GM11168 (cell line): ENCODE measurements around the gene SLC37A3.
"Not testable (repeated sequence)": the region's sequence is repeated elsewhere in the genome, so short reads cannot be mapped to it uniquely, and the experiment has no call there.

Experiments used
- in situ Hi-C: fragments of 300-500 bp; cut with MboI; formaldehyde crosslinking; loops from one replicate; pipeline ENCODE4 v1.12.0; 2022; ENCODE audit warnings: low sequenced_read_pairs; ENCODE audit not compliant: unreplicated experiment

Gene SLC37A3

DNA sequence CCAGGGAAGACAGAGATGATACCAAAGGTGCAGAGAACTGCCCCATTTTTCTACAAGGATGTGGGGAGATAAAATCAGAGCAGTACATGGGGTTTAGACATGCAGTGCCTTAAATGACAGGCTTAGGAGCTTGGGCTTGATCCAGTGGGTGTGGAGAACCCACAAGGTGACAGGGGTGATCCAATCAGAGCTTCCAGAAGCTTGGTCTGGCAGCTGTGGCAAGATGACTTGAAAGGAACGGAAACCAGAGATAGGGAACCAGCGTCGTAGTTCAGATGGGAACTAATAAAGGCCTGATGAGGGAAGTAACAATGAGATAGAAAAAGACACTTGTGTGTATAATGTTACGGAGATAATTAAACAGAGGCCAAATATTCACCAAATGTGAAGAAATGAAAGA is 80.7 kb downstream of the SLC37A3 start:
- in situ Hi-C loops, result no loop called here

DNA sequence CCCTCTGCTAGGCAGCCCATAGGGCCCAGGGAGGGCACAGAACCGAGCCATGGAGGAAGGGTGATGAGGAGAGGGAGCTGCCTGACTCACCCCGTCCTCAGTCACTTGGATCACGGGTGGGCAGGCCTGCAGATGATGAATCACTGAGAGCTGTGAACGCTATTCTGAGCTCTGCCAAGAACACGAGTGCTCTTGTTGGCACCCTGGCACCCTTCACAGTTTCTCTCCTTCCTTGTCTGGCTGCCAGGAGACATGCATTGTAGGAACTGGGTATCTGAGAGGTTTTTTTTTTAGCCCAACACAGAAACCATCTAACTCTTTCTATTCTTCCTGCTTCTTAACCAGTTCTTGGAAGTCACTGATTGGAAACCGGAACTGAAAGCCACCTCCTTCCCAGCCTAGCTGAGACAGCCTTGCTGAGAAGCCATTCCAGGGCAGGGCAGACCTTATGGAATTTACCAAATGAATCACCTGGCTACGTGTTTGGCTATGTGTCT is 82.1 kb downstream of the SLC37A3 start:
- in situ Hi-C loops, result no loop called here

DNA sequence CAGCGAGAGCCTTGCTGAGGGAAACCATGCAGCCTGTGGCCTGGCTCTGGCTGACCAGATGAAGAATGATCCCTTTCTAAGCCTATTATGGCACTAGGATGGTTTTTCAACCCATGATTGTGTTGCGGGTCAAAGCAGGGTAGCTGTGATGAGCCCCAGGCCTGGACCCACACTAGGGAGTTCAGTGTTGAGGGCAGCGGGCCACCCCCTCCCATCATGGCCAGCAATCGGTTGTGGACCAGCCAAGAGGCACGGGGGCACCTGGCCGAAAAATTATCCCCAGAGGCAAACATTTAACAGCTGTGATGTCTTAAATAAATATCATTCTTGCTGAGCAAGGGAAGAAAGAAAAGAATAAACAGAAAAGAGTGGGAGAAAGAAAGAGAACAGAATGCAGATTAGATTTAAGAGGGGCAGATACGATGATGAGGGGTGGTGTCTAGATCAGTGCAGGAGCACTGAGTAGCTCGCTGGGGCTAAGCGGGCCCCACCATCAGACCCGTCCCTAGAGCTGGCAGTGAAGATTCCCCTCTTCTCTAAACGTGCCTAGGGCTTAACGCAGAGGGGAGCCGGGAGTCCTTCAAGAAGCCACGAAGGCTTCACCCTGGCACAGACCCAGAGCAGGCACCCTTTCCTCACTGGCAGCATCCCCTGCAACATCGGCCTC is 82.7 kb downstream of the SLC37A3 start:
- in situ Hi-C loops, result no loop called here

DNA sequence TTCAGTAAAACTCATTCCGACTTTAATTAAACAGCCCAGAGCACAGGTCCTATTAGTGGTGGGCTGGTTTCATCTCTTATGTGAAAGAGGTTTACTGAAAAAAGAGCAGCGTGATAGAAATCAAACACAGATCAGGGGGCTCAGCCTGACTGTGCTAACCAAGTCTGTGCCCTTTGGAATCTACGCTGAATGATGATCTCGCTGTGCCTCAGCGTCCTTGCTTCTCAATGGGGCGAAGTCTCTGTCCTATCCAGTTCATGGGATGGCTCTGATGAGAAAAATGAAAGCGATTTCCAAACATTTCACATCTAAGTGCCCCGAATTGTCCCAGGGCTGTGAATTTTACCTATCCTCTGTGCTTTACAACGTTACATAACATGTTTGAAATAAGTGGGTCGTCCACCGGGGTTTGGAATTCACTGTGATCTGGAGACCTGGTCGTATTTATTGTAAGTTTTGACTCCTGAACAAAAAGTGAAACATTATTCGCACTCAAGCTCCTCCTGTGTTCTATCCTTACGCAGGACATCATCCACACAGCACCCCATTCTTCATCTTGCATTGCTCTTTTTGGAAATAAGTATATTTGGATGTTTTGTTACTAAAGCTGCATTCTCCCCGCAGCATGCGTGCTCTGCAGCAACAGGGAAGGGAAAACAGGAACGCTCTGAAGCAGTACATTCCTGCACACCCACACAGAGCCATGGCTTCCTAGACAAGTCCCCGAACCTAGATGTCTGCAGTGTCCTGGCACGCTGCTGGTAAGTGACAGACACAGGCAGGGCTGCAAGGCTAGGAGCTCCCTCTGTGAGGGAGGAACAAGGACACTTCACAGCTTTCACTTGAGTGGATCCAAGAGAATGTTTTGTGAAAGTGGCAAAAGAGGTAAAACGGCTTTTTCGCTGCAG is 83.5 kb downstream of the SLC37A3 start:
- in situ Hi-C loops, result no loop called here

DNA sequence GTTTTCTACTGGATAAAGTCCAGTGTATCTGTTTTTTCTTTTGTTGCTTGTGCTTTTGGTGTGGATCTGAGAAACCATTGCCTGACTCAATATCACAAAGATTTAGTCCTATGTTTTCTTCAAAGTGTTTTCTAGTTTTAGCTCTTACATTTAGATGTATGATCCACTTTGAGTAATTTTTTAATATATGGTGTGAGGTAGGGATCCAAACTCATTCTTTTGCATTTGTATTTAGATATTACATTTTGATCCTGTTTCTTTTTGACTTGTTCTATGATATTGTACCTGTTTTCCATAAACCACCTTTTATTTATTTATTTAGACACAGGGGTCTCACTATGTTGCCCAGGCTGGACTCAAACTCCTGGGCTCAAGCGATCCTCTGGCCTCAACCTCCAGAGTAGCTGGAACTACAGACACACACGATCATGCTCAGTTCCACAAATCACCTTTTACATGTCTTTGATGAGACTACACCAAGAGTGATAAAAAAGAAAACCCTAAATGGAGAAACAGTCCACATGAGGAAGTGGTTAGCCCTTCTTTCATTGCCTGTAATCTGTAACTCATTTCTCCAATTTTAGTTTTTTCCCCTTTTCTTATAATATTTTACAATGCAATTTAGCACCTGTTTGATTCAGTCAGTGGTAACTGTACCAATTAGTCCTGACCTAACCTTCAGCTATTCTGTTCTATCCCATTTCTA is 86.0 kb downstream of the SLC37A3 start:
- in situ Hi-C loops, result no loop called here

DNA sequence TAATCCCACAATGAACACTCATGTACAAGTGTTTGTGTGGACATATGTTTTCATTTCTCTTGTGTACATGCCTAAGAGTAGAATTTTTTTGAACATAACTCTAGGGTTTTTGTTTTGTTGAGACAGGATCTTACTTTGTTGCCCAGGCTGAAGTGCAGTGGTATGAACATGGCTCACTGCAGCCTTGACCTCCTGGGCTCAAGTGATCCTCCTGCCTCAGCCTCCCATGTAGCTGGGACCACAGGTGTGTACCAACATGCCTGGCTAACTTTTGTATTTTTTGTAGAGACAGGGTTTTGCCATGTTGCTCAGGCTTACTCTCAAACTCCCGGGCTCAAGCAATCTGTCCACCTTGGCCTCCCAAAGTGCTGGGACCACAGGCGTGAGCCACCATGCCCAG is 87.2 kb downstream of the SLC37A3 start:
- in situ Hi-C loops, result not testable (repeated sequence)

DNA sequence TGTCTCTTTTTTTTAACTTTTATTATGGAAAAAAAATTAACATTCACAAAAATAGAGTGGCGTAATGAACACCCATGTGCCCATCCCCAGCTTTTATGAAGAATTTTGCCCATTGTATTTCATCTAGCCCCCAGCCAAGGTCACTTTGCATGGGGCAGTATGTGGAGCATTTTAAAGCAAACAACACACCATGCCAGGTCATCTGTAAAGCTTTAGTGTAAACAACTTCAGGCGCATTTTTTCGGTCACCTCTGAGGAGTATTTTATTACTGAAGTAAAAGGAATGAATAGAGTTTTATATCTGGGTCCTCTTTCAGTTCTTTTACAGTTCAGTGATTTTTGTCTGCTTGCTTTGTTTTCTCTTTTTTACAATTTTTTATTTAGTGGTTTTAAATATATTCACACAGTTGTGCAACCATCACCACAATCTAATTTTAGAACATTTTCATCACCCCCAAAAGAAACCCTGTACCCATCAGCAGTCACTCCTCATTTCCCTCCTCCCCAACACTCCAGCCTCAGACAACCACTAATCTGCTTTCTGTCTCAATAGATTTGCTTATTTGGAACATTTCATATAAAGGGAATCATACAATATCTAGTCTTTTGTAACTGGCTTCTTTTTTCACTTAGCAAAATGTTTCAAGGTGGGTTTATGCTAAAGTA is 87.9 kb downstream of the SLC37A3 start:
- in situ Hi-C loops, result no loop called here

DNA sequence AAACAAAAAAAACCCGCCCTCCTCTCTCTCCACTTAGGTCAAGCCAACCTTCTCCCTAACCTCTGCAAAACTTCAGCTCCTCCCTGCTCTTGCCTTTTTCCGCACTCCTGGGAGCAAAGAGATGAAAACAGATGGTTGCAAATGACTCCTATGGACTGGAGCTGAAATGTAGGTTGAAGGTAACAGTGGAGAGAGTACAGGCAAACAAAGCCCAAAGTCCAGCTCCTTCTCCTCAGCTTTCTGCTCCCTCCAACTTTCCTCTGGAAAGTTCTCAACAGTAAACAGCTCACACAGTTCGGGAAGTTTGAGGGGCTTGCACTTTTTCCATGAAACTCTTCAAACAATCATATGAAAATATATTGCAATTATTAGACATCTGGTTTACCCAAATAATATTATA is 90.3 kb downstream of the SLC37A3 start:
- in situ Hi-C loops, result no loop called here

DNA sequence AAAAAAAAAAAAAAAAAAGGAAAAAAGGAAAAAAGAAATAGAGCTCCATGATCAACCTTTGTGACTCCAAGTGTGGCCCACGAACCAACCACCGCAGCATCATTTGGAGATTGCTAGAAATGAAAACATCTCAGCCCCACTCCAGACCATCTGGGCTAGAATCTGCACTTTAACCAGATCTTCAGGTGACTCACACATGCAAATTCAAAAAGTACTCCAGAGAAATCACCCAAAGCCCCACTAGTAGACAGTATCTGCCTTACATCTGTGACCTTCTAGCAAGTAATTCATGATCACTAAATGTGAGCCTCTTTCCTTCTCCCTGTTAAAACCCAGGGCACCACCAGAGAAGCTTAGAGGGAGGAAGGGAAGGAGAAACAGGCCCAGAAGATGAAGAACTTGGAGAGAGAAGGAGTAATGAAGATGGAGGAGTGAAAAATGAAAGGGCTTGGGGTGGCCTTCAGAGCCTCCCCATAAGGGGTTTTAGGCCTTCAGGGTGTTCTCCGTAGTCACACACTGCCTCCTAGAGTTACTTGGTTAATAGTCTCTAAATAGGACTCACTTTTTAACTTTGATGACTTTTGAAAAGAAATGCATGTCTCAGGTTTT is 94.0 kb downstream of the SLC37A3 start:
- in situ Hi-C loops, result no loop called here

DNA sequence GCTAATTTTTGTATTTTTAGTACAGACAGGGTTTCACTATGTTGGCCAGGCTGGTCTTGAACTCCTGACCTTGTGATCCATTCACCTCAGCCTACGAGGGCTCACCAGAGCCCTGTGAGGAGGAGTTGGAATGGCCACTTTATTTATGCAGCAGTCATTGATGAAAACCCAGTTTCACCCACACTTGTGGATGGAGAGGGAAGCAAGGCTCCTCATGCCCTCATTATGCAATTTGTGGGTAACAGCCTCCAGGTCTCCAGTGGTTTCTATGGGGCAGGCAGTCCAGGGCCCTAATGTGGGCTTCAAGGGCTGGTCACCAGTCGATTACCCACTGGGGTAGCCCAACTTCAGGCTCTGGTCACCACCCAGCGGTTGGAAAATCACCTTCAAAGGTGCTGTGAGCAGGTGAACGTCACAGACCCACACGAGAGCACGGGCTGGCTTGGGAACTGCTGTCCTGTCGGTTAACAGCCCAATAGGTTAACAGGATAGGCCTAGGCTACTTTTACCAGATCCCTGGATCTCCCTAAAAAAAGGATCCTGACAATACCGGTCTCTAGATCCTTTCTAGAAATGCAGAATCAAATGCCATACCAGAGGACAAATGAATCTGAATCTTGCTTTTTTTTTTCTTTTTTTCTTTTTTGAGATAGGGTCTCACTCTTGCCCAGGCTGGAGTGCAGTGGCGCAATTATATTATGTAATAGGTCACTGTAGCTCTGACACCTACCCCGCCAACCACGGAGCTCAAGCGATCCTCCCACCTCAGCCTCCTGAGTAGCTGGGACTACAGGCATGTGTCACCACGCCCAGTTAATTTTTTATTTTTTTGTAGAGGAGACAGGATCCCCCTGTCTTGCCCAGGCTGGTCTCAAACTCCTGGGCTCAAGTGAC is 97.8 kb downstream of the SLC37A3 start:
- in situ Hi-C loops, result no loop called here

DNA sequence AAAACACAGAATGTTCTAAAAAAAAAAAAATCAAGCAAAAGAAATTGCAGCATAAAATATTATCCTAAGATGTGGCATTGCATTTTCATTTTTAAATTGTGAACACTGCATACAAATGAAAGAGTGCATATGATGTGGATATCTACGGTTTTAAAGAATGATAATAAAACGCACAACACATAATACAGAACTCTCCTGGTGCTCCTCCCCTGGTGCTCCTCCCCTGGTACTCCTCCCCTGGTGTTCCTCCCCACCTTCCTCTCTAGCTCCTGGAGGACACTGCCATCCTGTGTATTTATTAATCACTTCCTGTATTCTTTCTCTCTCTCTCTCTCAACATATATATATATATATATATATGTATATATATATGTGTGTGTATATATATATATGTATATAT is 100.1 kb downstream of the SLC37A3 start:
- in situ Hi-C loops, result no loop called here

DNA sequence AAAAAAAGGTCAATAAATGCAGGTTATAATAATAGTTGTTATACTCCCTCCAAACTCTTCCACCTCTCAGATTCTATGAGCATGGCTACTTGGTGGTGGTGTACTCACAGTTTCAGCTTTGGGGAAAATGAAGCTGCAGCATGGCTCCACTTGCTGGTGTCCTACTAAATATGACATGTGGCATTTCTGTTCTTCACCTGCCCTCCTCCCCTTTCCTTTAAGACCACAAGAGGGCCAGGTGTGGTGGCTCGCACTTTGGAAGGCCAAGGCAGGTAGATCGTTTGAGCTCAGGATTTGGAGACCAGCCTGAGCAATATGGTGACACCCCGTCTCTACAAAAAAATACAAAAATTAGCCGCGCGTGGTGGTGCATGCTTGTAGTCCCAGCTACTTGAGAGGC is 101.1 kb downstream of the SLC37A3 start:
- in situ Hi-C loops, result no loop called here

DNA sequence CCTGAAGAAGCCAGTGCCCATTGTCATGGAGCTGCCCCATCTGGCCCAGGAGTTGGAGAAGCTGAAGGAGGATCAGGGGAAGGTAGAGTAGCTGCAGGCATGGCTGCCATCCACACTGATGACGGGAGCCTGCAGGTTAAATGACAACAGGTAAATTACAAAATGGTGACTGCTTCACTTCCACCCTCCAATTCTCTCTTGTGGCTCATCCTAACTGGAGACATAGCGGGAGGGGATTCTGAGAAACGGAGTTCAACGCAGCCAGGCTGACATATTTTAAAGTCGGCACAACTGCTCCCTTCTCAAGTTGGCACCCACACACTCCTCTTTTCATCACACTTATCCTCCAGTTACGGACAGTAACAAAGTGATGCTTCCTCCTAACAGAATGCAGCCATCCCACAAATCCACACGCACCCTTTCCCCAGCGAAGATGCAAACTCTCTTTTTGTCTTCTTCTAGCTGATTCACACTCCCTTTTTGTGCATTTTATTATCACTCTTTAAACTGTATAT is 103.0 kb downstream of the SLC37A3 start:
- in situ Hi-C loops, result no loop called here

DNA sequence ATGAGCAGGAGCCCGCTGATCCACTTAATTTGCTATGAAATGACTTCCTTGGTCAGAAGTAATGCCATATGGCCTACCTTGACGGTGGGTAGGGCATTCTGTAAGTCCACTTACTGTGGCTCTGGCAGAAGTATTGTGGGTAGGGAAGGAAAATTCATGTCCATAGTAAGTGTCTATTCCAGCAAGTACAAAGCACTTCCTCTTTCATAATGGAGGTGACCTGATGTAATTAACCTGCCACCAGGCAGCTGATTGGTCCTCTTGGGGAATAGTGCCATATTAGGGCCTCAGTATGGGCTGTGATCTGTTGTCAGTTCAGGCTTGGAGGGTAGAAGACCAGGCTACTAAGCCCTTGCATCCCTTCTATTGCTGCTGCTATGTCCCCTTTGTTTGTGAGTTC is 103.9 kb downstream of the SLC37A3 start:
- in situ Hi-C loops, result no loop called here

DNA sequence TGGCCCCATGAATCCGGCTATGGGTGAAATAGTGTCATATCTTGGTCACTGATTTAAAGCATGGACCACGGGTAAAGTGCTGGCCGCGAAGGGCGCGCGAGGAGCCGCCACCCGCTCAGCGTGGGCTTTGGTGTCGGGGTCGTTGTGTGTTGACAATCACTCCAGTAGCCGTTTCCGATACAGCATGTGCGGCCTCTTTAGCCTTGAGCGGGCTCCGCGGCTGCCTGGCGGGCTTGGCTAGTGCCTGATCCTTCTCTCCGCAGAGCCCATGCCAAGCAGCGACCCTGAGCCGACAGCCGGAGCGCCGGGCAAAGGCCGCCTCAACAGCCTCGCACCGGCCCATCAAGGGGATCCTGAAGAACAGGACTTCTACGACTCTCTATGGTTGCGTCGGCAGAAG is 105.9 kb downstream of the SLC37A3 start:
- in situ Hi-C loops, result no loop called here

DNA sequence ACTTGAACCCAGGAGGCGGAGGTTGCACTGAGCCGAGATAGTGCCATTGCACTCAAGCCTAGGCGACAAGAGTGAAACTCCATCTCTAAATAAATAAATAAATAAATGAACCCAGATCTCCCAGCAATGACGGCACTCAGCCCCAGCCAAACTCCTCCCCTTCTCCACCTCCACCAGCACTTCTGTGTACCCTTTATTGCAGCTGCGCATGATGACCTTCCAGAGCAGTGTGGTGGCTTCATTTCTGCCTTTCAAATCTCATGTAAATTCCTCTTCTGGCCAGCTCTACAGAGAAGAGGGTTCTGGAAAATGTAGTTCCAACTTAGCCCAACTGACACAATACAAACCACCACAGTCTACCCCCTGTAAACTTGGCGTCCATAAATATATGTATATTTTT is 108.5 kb downstream of the SLC37A3 start:
- in situ Hi-C loops, result no loop called here

DNA sequence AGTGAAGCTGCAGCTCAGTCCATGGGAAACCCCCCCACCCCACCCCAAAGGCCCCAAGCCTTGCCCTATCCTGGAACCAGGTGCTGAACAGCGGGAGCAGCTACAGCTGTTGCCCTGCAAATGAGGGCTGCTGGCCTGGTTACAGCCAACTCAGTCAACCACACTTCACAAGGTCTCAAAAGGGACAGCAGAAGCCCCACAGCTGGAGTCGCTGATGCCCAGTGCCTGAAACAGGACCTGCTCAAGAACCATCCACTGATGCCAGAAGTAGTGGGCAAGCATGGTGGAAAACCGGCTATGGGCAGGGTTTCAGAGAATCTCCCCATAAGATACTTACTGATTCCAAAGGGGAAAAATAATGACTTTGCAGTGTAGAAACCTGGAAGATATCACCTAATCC is 110.3 kb downstream of the SLC37A3 start:
- in situ Hi-C loops, result no loop called here

DNA sequence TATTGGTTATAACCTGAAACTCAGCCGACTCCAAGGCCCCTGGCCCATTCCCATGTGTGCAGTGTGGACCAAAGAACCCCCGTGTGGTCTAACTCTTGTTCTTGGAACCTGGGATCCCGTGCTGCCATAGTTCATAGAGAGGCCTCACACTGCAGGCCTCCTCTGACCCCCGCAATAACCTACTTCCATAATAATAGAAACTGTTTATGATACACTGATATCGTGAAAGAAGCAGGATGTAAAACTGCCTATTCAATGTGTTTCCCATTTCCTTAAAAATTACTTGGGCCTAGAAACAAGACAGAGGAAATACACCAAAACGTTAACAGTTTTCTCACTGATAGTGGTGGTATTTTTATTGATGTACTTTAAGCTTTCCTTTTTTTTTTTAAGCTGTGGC is 112.4 kb downstream of the SLC37A3 start:
- in situ Hi-C loops, result no loop called here

DNA sequence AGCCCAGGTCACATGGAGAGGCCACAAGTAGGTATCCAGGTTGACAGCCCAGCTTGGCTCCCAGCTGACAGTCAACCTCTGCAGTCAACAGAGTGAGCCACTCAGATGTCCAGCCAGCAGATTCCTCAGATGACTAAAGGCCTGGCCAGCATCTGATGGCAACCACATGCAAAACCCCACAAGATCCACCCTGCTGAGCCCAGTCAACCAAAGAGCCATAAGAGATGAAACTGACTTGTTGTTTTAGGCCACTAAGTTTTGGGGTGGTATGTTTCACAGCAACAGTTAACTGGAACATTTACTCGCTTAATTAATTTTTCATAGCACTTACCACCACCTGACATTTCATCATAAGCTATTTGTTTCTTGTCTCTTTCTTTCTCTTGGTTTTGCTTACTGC is 114.3 kb downstream of the SLC37A3 start:
- in situ Hi-C loops, result no loop called here
